ENCODE data around the gene RAB17.

The RAB17 gene

GRCh38 chr2:237590272-237591140, at the start of gene RAB17:
Gene RAB17, minus strand, starts transcription at chr2:237590734. Its CDS starts 4,580 bp downstream, at chr2:237586154.
- DNase-seq (ENCODE audit: low read depth) = no peak

- DNase-seq (ENCODE audit: low read depth) = no peak
Observed at GRCh38 chr2:237639836-237640220, 49.3 kb upstream of the RAB17 start.

- no peak for DNase-seq (ENCODE audit: low read depth)
Observed at GRCh38 chr2:237639052-237639835, 48.7 kb upstream of the RAB17 start.

GRCh38 chr2:237638176-237638575, 47.6 kb upstream of the RAB17 start:
- DNase-seq (ENCODE audit: low read depth) = no peak

GRCh38 chr2:237637429-237638135, 47.0 kb upstream of the RAB17 start:
- DNase-seq (ENCODE audit: low read depth) = no peak

- DNase-seq (ENCODE audit: low read depth) = no peak
Observed at GRCh38 chr2:237636578-237636977, 46.0 kb upstream of the RAB17 start.

GRCh38 chr2:237633061-237633561, 42.6 kb upstream of the RAB17 start:
- no peak for DNase-seq (ENCODE audit: low read depth)

GRCh38 chr2:237631801-237632585, 41.5 kb upstream of the RAB17 start:
- DNase-seq (ENCODE audit: low read depth) = no peak

GRCh38 chr2:237631007-237631785, 40.7 kb upstream of the RAB17 start:
- DNase-seq (ENCODE audit: low read depth) = no peak

GRCh38 chr2:237630216-237631000, 39.9 kb upstream of the RAB17 start:
- DNase-seq (ENCODE audit: low read depth) = no peak

- DNase-seq (ENCODE audit: low read depth) = no peak
Observed at GRCh38 chr2:237629739-237630138, 39.2 kb upstream of the RAB17 start.

GRCh38 chr2:237629188-237629534, 38.6 kb upstream of the RAB17 start:
- no peak for DNase-seq (ENCODE audit: low read depth)

- DNase-seq (ENCODE audit: low read depth) = no peak
Observed at GRCh38 chr2:237628247-237629187, 38.0 kb upstream of the RAB17 start.

- DNase-seq (ENCODE audit: low read depth) = no peak
Observed at GRCh38 chr2:237627441-237628246, 37.1 kb upstream of the RAB17 start, which contains the start of gene LRRFIP1. Gene LRRFIP1, plus strand, starts transcription at chr2:237627587. Its CDS starts 58 bp downstream, at chr2:237627645.

GRCh38 chr2:237626813-237627440, 36.4 kb upstream of the RAB17 start:
- DNase-seq (ENCODE audit: low read depth) = no peak

- no peak for DNase-seq (ENCODE audit: low read depth)
Observed at GRCh38 chr2:237625777-237626176, 35.2 kb upstream of the RAB17 start.

- DNase-seq (ENCODE audit: low read depth) = no peak
Observed at GRCh38 chr2:237625216-237625705, 34.7 kb upstream of the RAB17 start.
